GM12864 (cell line): ENCODE results near the gene TSNAX.

Experiments used
- DNase-seq: peaks from one replicate; pipeline ENCODE4 v3.0.0-alpha.2; 2011; ENCODE audit warnings: low read depth
- H3K4me3 ChIP-seq: 2 replicates; pipeline ENCODE4 v1.5.1; 2011; ENCODE audit warnings: mild to moderate bottlenecking, low read depth, low read length, control low read depth
- TF ChIP-seq, protein P1 (sequence below): IDR thresholded peaks from 2 replicates; pipeline ENCODE4 v1.5.1; 2011; ENCODE audit warnings: low read depth, mild to moderate bottlenecking, moderate library complexity, low read length, control low read depth, inconsistent platforms; ENCODE audit errors: missing control alignments

TSNAX gene

DNA sequence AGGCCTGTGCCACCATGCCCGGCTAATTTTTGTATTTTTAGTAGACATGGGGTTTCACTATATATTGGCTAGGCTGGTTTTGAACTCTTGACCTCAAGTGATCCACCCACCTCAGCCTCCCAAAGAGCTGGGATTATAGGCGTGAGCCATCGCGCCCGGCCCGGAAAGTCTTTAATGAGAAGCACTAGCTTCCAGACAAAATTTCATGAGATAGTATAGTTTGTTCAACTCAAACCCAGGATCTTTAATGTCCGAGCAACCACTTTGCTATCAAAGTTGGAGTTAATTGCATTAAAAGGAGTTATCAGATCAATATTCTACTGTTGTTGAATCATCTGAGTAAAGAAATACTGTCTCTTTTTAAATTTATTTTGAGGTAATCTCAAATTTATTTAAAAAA lies 4.8 kb downstream of the TSNAX start:
- TF ChIP-seq, protein P1, sequence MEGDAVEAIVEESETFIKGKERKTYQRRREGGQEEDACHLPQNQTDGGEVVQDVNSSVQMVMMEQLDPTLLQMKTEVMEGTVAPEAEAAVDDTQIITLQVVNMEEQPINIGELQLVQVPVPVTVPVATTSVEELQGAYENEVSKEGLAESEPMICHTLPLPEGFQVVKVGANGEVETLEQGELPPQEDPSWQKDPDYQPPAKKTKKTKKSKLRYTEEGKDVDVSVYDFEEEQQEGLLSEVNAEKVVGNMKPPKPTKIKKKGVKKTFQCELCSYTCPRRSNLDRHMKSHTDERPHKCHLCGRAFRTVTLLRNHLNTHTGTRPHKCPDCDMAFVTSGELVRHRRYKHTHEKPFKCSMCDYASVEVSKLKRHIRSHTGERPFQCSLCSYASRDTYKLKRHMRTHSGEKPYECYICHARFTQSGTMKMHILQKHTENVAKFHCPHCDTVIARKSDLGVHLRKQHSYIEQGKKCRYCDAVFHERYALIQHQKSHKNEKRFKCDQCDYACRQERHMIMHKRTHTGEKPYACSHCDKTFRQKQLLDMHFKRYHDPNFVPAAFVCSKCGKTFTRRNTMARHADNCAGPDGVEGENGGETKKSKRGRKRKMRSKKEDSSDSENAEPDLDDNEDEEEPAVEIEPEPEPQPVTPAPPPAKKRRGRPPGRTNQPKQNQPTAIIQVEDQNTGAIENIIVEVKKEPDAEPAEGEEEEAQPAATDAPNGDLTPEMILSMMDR: no peak
- no peak for DNase-seq
- H3K4me3 ChIP-seq: no peak overlapping the region

- TF ChIP-seq, protein P1: no peak
- no peak overlapping the region for H3K4me3 ChIP-seq
- DNase-seq: no peak
Measured at GRCh38 chr1:231534703-231535159, 6.3 kb downstream of the TSNAX start.

GRCh38 chr1:231536099-231536498 lies 7.6 kb downstream of the TSNAX start:
- no peak overlapping the region for H3K4me3 ChIP-seq
- TF ChIP-seq, protein P1: no peak
- DNase-seq: no peak

- TF ChIP-seq, protein P1: no peak
- no peak overlapping the region for H3K4me3 ChIP-seq
- no peak for DNase-seq
Measured at GRCh38 chr1:231540847-231541246, 12.4 kb downstream of the TSNAX start.

- H3K4me3 ChIP-seq: no peak overlapping the region
- no peak for DNase-seq
- TF ChIP-seq, protein P1: no peak
Measured at GRCh38 chr1:231541842-231542241, 13.4 kb downstream of the TSNAX start.

DNA sequence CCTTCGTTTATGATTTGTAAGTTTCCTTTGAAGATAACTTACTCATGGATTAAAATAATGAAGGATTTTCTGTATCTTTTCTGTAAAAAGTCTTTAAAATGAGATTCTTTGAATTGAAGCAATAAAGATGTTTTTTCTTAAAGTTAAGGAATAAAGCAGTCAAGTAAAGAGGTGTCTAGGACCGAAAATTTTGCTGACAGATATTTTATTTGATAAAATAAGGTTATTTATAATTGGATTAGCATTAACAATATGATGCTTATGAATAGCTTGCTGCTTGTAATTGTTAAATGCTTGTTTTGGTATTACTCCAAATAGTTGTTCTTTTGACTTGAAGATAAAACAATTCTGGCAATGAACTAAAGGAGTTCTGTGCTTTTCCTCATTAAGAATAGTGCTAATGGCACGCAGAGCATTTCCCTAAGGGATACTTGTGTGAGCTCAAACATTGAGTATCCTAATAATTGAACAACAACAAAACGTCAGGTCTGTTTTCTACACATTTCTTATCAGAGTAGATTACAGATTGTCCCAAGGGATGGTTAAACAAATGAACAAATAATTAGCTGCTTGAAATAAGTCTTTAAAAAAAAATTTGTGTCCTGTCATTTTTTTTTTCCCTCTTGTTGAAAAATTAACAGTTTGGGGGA lies 16.6 kb downstream of the TSNAX start:
- DNase-seq: no peak
- no peak overlapping the region for H3K4me3 ChIP-seq
- TF ChIP-seq, protein P1: no peak

DNA sequence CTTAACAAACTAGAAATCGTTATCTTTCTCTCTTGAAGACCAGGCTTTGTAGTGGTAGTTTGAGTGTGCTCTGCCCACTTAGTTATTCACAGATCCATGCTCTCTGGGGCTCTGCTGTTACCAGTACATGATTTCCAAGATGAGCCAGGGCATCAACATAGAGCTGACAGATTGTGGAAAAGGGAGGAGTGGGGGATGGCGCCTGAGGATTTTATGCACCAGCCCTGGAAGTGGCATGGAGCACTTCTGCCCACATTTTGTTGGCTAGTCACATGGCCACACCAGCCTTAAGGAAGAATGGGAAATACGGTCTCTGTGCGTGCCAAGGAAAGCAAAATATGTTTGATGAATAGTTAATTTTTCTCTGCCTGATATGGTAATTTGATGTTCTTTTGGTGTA lies 18.2 kb downstream of the TSNAX start:
- no peak overlapping the region for H3K4me3 ChIP-seq
- TF ChIP-seq, protein P1: no peak
- DNase-seq: no peak
